Endothelial cell of umbilical vein (primary cell): Measurements from ENCODE around the gene COL6A3. TPM values are rescaled to one million over a fixed set of nuclear protein-coding genes. Genes with fewer than 3 reads are reported as not detected.

Source experiments
- BruUV-seq: library from RNA; stranded (reverse); fragments of 400-500 nt; replicated peaks from 2 replicates; lab custom pipeline; 2021; lab: Mats Ljungman, UMichigan
- CTCF ChIA-PET: fragments of 300-600, 350-600 bp; sonication (Branson Sonifier 250); formaldehyde crosslinking; loops from one replicate; lab custom pipeline; 2021; ENCODE audit warnings: antibody characterized with exemption, inconsistent platforms; lab: Charles Lee
- POLR2A ChIA-PET: fragments of 300-600, 350-600 bp; sonication (Branson Sonifier 250); formaldehyde crosslinking; loops from one replicate; lab custom pipeline; 2021; ENCODE audit warnings: antibody characterized with exemption, inconsistent platforms; lab: Charles Lee
- DNase-seq: peaks from one replicate; pipeline ENCODE4 v3.0.0-alpha.2; 2011; ENCODE audit warnings: low read depth, low spot score
- FAIRE-seq: peaks from 2 replicates; lab custom pipeline; 2011; peaks lifted over from hg19 to GRCh38; lab: Jason Lieb, UNC
- H2AFZ ChIP-seq: 2 replicates; pipeline ENCODE4 v1.6.0; 2012; ENCODE audit warnings: low read depth, low read length, control low read depth, inconsistent platforms
- H3K27ac ChIP-seq: 2 replicates; pipeline ENCODE4 v1.5.1; 2011; ENCODE audit warnings: low read depth, mild to moderate bottlenecking, control low read depth, low read length, moderate library complexity; ENCODE audit not compliant: insufficient read depth
- H3K27me3 ChIP-seq, 2 experiments: 2 replicates each; pipeline versions ENCODE4 v1.6.0 to v1.6.1; 2011; ENCODE audit warnings: low read length in 2 of 2, mixed read lengths in 1 of 2; ENCODE audit not compliant: control insufficient read depth in 2 of 2, insufficient read depth in 2 of 2
- H3K36me3 ChIP-seq, 2 experiments: 2 replicates in 1 of 2; 3 replicates in 1 of 2; pipeline ENCODE4 v1.5.1; 2011; ENCODE audit warnings: low read length in 2 of 2, mild to moderate bottlenecking in 1 of 2, moderate library complexity in 1 of 2; ENCODE audit not compliant: control insufficient read depth in 2 of 2, insufficient read depth in 2 of 2; ENCODE audit errors: extremely low read depth in 1 of 2
- H3K4me1 ChIP-seq: 3 replicates; pipeline ENCODE4 v1.5.1; 2011; ENCODE audit warnings: mild to moderate bottlenecking, low read length; ENCODE audit not compliant: control insufficient read depth, insufficient read depth; ENCODE audit errors: extremely low read depth
- H3K4me2 ChIP-seq: 2 replicates; pipeline ENCODE4 v1.6.1; 2011; ENCODE audit warnings: low read length, control low read depth, mixed read lengths; ENCODE audit not compliant: insufficient read depth
- H3K4me3 ChIP-seq, 3 experiments: fragments of 200-600 bp in 1 of 3; sonication (generic), shearing (Covaris generic) in 1 of 3; replicated peaks in 1 of 3; 2 replicates each; pipeline ENCODE4 v1.5.1; 2011 to 2016; ENCODE audit warnings: control low read depth in 3 of 3, low read length in 3 of 3, mild to moderate bottlenecking in 2 of 3, inconsistent platforms in 1 of 3, low read depth in 1 of 3, moderate library complexity in 1 of 3; ENCODE audit not compliant: insufficient read depth in 1 of 3
- H3K79me2 ChIP-seq: 2 replicates; pipeline ENCODE4 v1.6.0; 2012; ENCODE audit warnings: low read length, inconsistent platforms; ENCODE audit not compliant: control insufficient read depth, insufficient read depth
- H3K9ac ChIP-seq: replicated peaks from 2 replicates; pipeline ENCODE3; 2011; ENCODE audit warnings: low read length, control low read depth; ENCODE audit not compliant: insufficient read depth; ENCODE audit errors: extremely low read depth
- H3K9me1 ChIP-seq: replicated peaks from 3 replicates; pipeline ENCODE4 v1.6.0; 2011; ENCODE audit warnings: mild to moderate bottlenecking, low read length; ENCODE audit not compliant: control insufficient read depth, insufficient read depth; ENCODE audit errors: extremely low read depth
- H3K9me3 ChIP-seq: replicated peaks from 2 replicates; pipeline ENCODE4 v1.5.1; 2012; ENCODE audit warnings: low read length, inconsistent platforms; ENCODE audit not compliant: control insufficient read depth, insufficient read depth
- H4K20me1 ChIP-seq: replicated peaks from 2 replicates; pipeline ENCODE3; 2011; ENCODE audit warnings: mild to moderate bottlenecking, low read length; ENCODE audit not compliant: control insufficient read depth, insufficient read depth; ENCODE audit errors: extremely low read depth
- CTCF ChIP-seq, 2 donors: IDR thresholded peaks; 1 replicate in 1 of 2; 2 replicates in 1 of 2; pipeline ENCODE4 v1.5.1; 2011; ENCODE audit warnings: low read length in 2 of 2, mild to moderate bottlenecking in 2 of 2, moderate library complexity in 2 of 2, control low read depth in 1 of 2, inconsistent platforms in 1 of 2, low read depth in 1 of 2; ENCODE audit not compliant: insufficient read depth in 1 of 2; ENCODE audit errors: extremely low read depth in 1 of 2
- EZH2 ChIP-seq: IDR thresholded peaks from 2 replicates; pipeline ENCODE4 v1.6.1; 2012; ENCODE audit warnings: borderline replicate concordance, low read depth, mild to moderate bottlenecking, moderate library complexity, low read length, inconsistent platforms; ENCODE audit not compliant: severe bottlenecking
- FOS ChIP-seq: IDR thresholded peaks from 2 replicates; pipeline ENCODE4 v1.6.1; 2011; ENCODE audit warnings: mild to moderate bottlenecking, low read length, moderate library complexity, borderline replicate concordance; ENCODE audit not compliant: insufficient read depth
- GATA2 ChIP-seq: IDR thresholded peaks from 2 replicates; pipeline ENCODE4 v1.7.0; 2011; ENCODE audit warnings: low read depth, mild to moderate bottlenecking, moderate library complexity, mixed read lengths, low read length; ENCODE audit not compliant: insufficient read length, insufficient read depth
- JUN ChIP-seq: IDR thresholded peaks from 2 replicates; pipeline ENCODE4 v1.6.1; 2011; ENCODE audit warnings: borderline replicate concordance, low read depth; ENCODE audit not compliant: insufficient read length, insufficient read depth
- MYC ChIP-seq: IDR thresholded peaks from one replicate; pipeline ENCODE4 v1.6.1; 2011; ENCODE audit warnings: mild to moderate bottlenecking, low read depth, low read length
- POLR2A ChIP-seq: IDR thresholded peaks from 2 replicates; pipeline ENCODE4 v1.6.1; 2012; ENCODE audit warnings: low read depth, mild to moderate bottlenecking, control low read depth, low read length
- POLR2AphosphoS5 ChIP-seq: IDR thresholded peaks from 2 replicates; pipeline ENCODE4 v1.6.1; 2012; ENCODE audit warnings: low read depth, mild to moderate bottlenecking, control low read depth, low read length, moderate library complexity; ENCODE audit not compliant: insufficient read depth
- dilution Hi-C: fragments of 300-500 bp; cut with MboI; formaldehyde crosslinking; loops from one replicate; pipeline ENCODE4 v1.15.0; 2019; ENCODE audit warnings: low sequenced_read_pairs; ENCODE audit not compliant: extremely low pct_ligation_motif_present
- intact Hi-C: fragments of 100-400 bp; cut with micrococcal nuclease; formaldehyde crosslinking; loops from one replicate; pipeline ENCODE4 v1.10.0; 2022
- polyA plus RNA-seq, 4 experiments: library from polyadenylated mRNA; depleted of rRNA in 3 of 4; stranded (reverse) in 3 of 4; unstranded in 1 of 4; fragments of >200 nt; gene quantifications; 2 replicates each; pipeline versions ENCODE4 v1.2.1 to v1.2.3, GENCODE V29; 2011 to 2012; ENCODE audit warnings: missing spikeins in 1 of 4
- total RNA-seq: library from RNA; stranded (reverse); gene quantifications from 2 replicates; pipeline ENCODE4 v1.2.3, GENCODE V29; 2021

Gene COL6A3
- total and polyA plus RNA-seq, 2 donors (not counting 3 experiments of a cell fraction or from before 2014, with no cell fraction given): 0.03 TPM; not detected in 1

- FAIRE-seq: no peak
- CTCF ChIA-PET: no interaction called here
- H3K36me3 ChIP-seq: no peaks in the 10 kb centered on the region
These were observed 25.9 kb downstream of the COL6A3 start for GRCh38 chr2:237388036-237388435.

GRCh38 chr2:237384672-237385020 is 29.3 kb downstream of the COL6A3 start:
- no TSS peak for BruUV-seq
- Histone ChIP-seq H4K20me1 (no peaks in the 10 kb centered on the region), H3K9ac (no peak overlapping the region), H3K9me3 (no peaks in the 10 kb centered on the region), H3K27ac (no peak overlapping the region), H3K4me1 (no peaks in the 10 kb centered on the region), H3K27me3 (peaks cover 2 to 3% of the 10 kb centered on the region in 2 experiments), H3K36me3 (no peaks in the 10 kb centered on the region), H3K4me2 (no peak overlapping the region), H3K79me2 (no peaks in the 10 kb centered on the region), H3K4me3 (no peak overlapping the region), H3K9me1 (no peaks in the 10 kb centered on the region), H2AFZ (no peak overlapping the region)
- no peak for TF ChIP-seq CTCF (IDR thresholded peaks at IDR 0.05; ENCODE audit: extremely low read depth in 1 of 2, insufficient read depth in 1 of 2, low read depth in 1 of 2, low read length in 2 of 2)
- TF ChIP-seq FOS: no peak
- no peak for TF ChIP-seq GATA2
- no peak for TF ChIP-seq JUN
- TF ChIP-seq POLR2A: no peak
- TF ChIP-seq MYC: no peak
- no peak for TF ChIP-seq POLR2AphosphoS5
- no peak for TF ChIP-seq EZH2
- FAIRE-seq (no peak), DNase-seq (no peak)
- intact Hi-C loops: no loop called here
- CTCF ChIA-PET: no interaction called here
- dilution Hi-C loops: no loop called here
- POLR2A ChIA-PET: no interaction called here

More at GRCh38 chr2:237388036-237388435, 25.9 kb downstream of the COL6A3 start:
- H3K9me1 ChIP-seq: no peaks in the 10 kb centered on the region
- H3K9me3 ChIP-seq: no peaks in the 10 kb centered on the region
- no peak overlapping the region for H3K9ac ChIP-seq
- H2AFZ ChIP-seq: no peak overlapping the region
- TF ChIP-seq FOS: no peak
- no peak for TF ChIP-seq POLR2A
- no peak for TF ChIP-seq CTCF (IDR thresholded peaks at IDR 0.05; ENCODE audit: extremely low read depth in 1 of 2, insufficient read depth in 1 of 2, low read depth in 1 of 2, low read length in 2 of 2)
- no peak for TF ChIP-seq GATA2
- no peak overlapping the region for H3K4me3 ChIP-seq
- no TSS peak for BruUV-seq
- POLR2A ChIA-PET: no interaction called here
- DNase-seq: no peak
- H3K27ac ChIP-seq: no peak overlapping the region
- H3K4me2 ChIP-seq: no peak overlapping the region
- no peaks in the 10 kb centered on the region for H3K4me1 ChIP-seq
- intact Hi-C loops (no loop called here), dilution Hi-C loops (no loop called here)
- no peaks in the 10 kb centered on the region for H3K79me2 ChIP-seq
- H3K27me3 ChIP-seq: peaks cover 2 to 3% of the 10 kb centered on the region in 2 experiments
- H4K20me1 ChIP-seq: no peaks in the 10 kb centered on the region
